ENCODE data around the gene ATG2B. TPM values are rescaled to one million over a fixed set of nuclear protein-coding genes. Genes with fewer than 3 reads are reported as not detected.

ATG2B gene
- total and polyA plus RNA-seq, 2 donors (not counting 1 experiment from before 2014, with no cell fraction given) = 15.0 to 30.9 TPM

- Histone ChIP-seq H4K20me1 (ENCODE audit: control insufficient read depth, extremely low read depth, insufficient read depth, low read length) (no peaks in the 10 kb centered on the region), H2AFZ (ENCODE audit: low read length) (no peak overlapping the region), H3K27me3 (ENCODE audit: control insufficient read depth, insufficient read depth, low read length) (peaks cover 10% of the 10 kb centered on the region), H3K36me3 (ENCODE audit: control insufficient read depth, insufficient read depth, low read length) (no peaks in the 10 kb centered on the region), H3K4me1 (ENCODE audit: control insufficient read depth, extremely low read depth, insufficient read depth, low read length) (no peaks in the 10 kb centered on the region), H3K9me3 (ENCODE audit: control insufficient read depth, insufficient read depth, low read depth, low read length) (no peaks in the 10 kb centered on the region), H3K4me2 (ENCODE audit: extremely low read depth, insufficient read depth, low read length) (no peak overlapping the region), H3K27ac (ENCODE audit: insufficient read depth, low read length) (no peak overlapping the region), H3K79me2 (ENCODE audit: control insufficient read depth, insufficient read depth, low read length) (no peaks in the 10 kb centered on the region), H3K4me3 (replicated peaks in 1 of 4; ENCODE audit: control extremely low read depth in 1 of 4, insufficient read depth in 1 of 4, low read depth in 3 of 4, low read length in 4 of 4) (no peak overlapping the region), H3K9ac (ENCODE audit: insufficient read depth, low read length) (no peak overlapping the region)
- TF ChIP-seq EZH2 (IDR thresholded peaks at IDR 0.05; ENCODE audit: low read length, missing control alignments) (no peak), CTCF (conservative IDR thresholded peaks at IDR 0.05 in 1 of 2, IDR thresholded peaks at IDR 0.05 in 1 of 2; ENCODE audit: low read depth in 1 of 2, low read length in 2 of 2) (no peak)
- no peak for DNase-seq (ENCODE audit: low read depth in 2 of 2)
Observed at GRCh38 chr14:96398921-96399320, 35.8 kb upstream of the ATG2B start.

GRCh38 chr14:96398432-96398831 lies 35.3 kb upstream of the ATG2B start:
- TF ChIP-seq EZH2 (IDR thresholded peaks at IDR 0.05; ENCODE audit: low read length, missing control alignments) (no peak), CTCF (conservative IDR thresholded peaks at IDR 0.05 in 1 of 2, IDR thresholded peaks at IDR 0.05 in 1 of 2; ENCODE audit: low read depth in 1 of 2, low read length in 2 of 2) (no peak)
- no peak overlapping the region for H3K4me2 ChIP-seq (ENCODE audit: extremely low read depth, insufficient read depth, low read length)
- peaks cover 10% of the 10 kb centered on the region for H3K27me3 ChIP-seq (ENCODE audit: control insufficient read depth, insufficient read depth, low read length)
- H3K9me3 ChIP-seq (ENCODE audit: control insufficient read depth, insufficient read depth, low read depth, low read length) = no peaks in the 10 kb centered on the region
- H3K4me1 ChIP-seq (ENCODE audit: control insufficient read depth, extremely low read depth, insufficient read depth, low read length) = no peaks in the 10 kb centered on the region
- no peak overlapping the region for H3K4me3 ChIP-seq (replicated peaks in 1 of 4; ENCODE audit: control extremely low read depth in 1 of 4, insufficient read depth in 1 of 4, low read depth in 3 of 4, low read length in 4 of 4)
- no peak overlapping the region for H2AFZ ChIP-seq (ENCODE audit: low read length)
- no peak for DNase-seq (ENCODE audit: low read depth in 2 of 2)
- H3K27ac ChIP-seq (ENCODE audit: insufficient read depth, low read length) = no peak overlapping the region
- no peaks in the 10 kb centered on the region for H4K20me1 ChIP-seq (ENCODE audit: control insufficient read depth, extremely low read depth, insufficient read depth, low read length)
- H3K9ac ChIP-seq (ENCODE audit: insufficient read depth, low read length) = no peak overlapping the region
- no peaks in the 10 kb centered on the region for H3K36me3 ChIP-seq (ENCODE audit: control insufficient read depth, insufficient read depth, low read length)
- no peaks in the 10 kb centered on the region for H3K79me2 ChIP-seq (ENCODE audit: control insufficient read depth, insufficient read depth, low read length)

- H2AFZ ChIP-seq (ENCODE audit: low read length) = no peak overlapping the region
- TF ChIP-seq EZH2 (IDR thresholded peaks at IDR 0.05; ENCODE audit: low read length, missing control alignments) = no peak
- no peak for TF ChIP-seq CTCF (conservative IDR thresholded peaks at IDR 0.05 in 1 of 2, IDR thresholded peaks at IDR 0.05 in 1 of 2; ENCODE audit: low read depth in 1 of 2, low read length in 2 of 2)
- no peak overlapping the region for H3K4me2 ChIP-seq (ENCODE audit: extremely low read depth, insufficient read depth, low read length)
- peaks cover under 1% of the 10 kb centered on the region for H3K27me3 ChIP-seq (ENCODE audit: control insufficient read depth, insufficient read depth, low read length)
- H3K79me2 ChIP-seq (ENCODE audit: control insufficient read depth, insufficient read depth, low read length) = no peaks in the 10 kb centered on the region
- no peaks in the 10 kb centered on the region for H4K20me1 ChIP-seq (ENCODE audit: control insufficient read depth, extremely low read depth, insufficient read depth, low read length)
- no peaks in the 10 kb centered on the region for H3K36me3 ChIP-seq (ENCODE audit: control insufficient read depth, insufficient read depth, low read length)
- H3K4me3 ChIP-seq (replicated peaks in 1 of 4; ENCODE audit: control extremely low read depth in 1 of 4, insufficient read depth in 1 of 4, low read depth in 3 of 4, low read length in 4 of 4) = no peak overlapping the region
- no peak for DNase-seq (ENCODE audit: low read depth in 2 of 2)
- no peak overlapping the region for H3K27ac ChIP-seq (ENCODE audit: insufficient read depth, low read length)
- no peaks in the 10 kb centered on the region for H3K9me3 ChIP-seq (ENCODE audit: control insufficient read depth, insufficient read depth, low read depth, low read length)
- no peak overlapping the region for H3K9ac ChIP-seq (ENCODE audit: insufficient read depth, low read length)
- H3K4me1 ChIP-seq (ENCODE audit: control insufficient read depth, extremely low read depth, insufficient read depth, low read length) = peaks cover 3% of the 10 kb centered on the region
Observed at GRCh38 chr14:96394047-96394815, 31.1 kb upstream of the ATG2B start.
